ENCODE data around the gene ATP6AP1.
A peak's percentile ranks its signal among the peaks of the same experiment; 100 is the strongest.
"Not testable (repeated sequence)": the region's sequence is repeated elsewhere in the genome, so short reads cannot be mapped to it uniquely, and the experiment has no call there.

The ATP6AP1 gene

DNA sequence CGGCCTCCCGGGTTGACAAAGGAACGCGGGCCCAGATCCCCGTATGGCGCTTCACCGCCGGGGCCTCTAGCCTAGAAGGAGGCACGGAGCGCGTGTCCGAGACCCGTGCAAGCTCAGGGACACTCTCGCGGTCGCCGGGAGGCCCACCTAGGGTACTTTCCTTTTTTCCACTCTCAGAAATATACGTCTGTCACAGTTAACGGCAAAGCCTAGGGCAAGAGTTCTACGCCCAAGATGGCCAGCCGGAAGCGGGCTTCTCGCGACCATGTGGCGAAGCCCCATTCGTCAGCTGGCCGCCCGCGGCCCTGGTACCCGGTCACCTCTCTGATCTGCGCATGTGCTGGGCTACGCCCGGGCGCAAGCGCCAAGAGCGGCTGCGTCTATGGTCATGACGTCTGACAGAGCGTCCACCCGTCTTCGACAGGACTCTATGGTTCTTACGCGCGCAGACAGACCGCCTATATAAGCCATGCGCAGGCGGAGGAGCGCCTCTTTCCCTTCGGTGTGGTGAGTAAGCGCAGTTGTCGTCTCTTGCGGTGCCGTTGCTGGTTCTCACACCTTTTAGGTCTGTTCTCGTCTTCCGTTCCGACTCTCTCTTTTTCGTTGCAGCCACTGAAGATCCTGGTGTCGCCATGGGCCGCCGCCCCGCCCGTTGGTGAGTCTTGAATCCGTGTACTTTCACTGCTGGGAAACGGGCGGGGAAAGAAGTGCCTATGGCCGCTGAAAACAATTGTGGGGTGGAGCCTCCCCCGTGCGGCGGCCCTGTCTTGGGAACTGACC lies 30.4 kb upstream of the ATP6AP1 start, which contains the start of gene RPL10:
Gene RPL10 (plus strand): TSS at position 490 of the 780 bp plus-strand sequence. CDS start 143 bp downstream, at position 633.
- DNase-seq (ENCODE audit: low read depth), result peak; percentile 95
- TF ChIP-seq, protein P1, sequence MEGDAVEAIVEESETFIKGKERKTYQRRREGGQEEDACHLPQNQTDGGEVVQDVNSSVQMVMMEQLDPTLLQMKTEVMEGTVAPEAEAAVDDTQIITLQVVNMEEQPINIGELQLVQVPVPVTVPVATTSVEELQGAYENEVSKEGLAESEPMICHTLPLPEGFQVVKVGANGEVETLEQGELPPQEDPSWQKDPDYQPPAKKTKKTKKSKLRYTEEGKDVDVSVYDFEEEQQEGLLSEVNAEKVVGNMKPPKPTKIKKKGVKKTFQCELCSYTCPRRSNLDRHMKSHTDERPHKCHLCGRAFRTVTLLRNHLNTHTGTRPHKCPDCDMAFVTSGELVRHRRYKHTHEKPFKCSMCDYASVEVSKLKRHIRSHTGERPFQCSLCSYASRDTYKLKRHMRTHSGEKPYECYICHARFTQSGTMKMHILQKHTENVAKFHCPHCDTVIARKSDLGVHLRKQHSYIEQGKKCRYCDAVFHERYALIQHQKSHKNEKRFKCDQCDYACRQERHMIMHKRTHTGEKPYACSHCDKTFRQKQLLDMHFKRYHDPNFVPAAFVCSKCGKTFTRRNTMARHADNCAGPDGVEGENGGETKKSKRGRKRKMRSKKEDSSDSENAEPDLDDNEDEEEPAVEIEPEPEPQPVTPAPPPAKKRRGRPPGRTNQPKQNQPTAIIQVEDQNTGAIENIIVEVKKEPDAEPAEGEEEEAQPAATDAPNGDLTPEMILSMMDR (IDR thresholded peaks at IDR 0.05; ENCODE audit: insufficient read depth, low read depth, low read length, missing control alignments), result no peak
- H3K4me3 ChIP-seq (ENCODE audit: low read length), result peak within 1 kb of the TSS; percentile 84

DNA sequence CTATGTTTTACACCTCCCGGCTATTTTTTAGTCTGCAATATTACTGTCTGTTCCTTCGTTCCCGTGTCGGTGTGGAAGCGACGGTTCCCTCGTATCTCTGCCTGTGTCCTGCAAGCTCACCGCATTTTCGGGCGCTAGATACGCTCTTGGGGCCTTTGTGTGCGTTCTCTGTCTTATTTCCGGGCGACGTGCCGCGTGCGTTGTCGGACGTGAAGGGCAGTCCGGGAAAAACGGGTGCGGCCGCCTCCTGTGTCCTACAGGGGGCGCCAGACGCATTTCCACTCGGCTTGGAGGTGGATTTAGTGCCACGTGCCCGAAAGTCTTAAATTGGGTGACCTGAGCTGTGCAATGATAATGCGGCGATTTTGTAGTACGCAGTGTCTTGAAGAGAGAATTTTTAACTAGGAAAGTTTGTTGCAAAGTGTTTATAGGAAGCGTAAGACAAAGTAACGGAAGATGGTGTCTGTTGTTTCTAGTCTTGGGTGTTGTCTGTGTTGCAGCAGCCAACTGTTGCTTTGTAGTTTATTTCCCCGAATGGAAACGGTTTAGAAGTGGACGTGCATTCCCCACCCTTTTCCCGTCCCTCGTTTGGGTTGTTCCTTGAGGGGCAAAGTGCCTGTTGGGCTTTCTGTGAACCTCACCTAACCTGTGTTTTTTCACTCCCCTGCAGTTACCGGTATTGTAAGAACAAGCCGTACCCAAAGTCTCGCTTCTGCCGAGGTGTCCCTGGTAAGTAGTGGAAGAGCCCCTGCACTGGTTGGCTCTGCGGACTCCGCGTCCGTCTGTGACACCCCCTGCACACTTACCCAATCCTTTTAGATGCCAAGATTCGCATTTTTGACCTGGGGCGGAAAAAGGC lies 29.6 kb upstream of the ATP6AP1 start:
- peak overlapping the region; percentile 84 for H3K4me3 ChIP-seq (ENCODE audit: low read length)
- peak; percentile 70 for DNase-seq (ENCODE audit: low read depth)
- TF ChIP-seq, protein P1 (IDR thresholded peaks at IDR 0.05; ENCODE audit: insufficient read depth, low read depth, low read length, missing control alignments), result peak; percentile 71

- TF ChIP-seq, protein P1 (IDR thresholded peaks at IDR 0.05; ENCODE audit: insufficient read depth, low read depth, low read length, missing control alignments), result no peak
- H3K4me3 ChIP-seq (ENCODE audit: low read length), result peak overlapping the region; percentile 84
- no peak for DNase-seq (ENCODE audit: low read depth)
Observed at GRCh38 chrX:154399527-154400368, 28.7 kb upstream of the ATP6AP1 start.

GRCh38 chrX:154400369-154400817 lies 28.1 kb upstream of the ATP6AP1 start:
- not testable (repeated sequence) for H3K4me3 ChIP-seq (ENCODE audit: low read length); DNase-seq (ENCODE audit: low read depth)

DNA sequence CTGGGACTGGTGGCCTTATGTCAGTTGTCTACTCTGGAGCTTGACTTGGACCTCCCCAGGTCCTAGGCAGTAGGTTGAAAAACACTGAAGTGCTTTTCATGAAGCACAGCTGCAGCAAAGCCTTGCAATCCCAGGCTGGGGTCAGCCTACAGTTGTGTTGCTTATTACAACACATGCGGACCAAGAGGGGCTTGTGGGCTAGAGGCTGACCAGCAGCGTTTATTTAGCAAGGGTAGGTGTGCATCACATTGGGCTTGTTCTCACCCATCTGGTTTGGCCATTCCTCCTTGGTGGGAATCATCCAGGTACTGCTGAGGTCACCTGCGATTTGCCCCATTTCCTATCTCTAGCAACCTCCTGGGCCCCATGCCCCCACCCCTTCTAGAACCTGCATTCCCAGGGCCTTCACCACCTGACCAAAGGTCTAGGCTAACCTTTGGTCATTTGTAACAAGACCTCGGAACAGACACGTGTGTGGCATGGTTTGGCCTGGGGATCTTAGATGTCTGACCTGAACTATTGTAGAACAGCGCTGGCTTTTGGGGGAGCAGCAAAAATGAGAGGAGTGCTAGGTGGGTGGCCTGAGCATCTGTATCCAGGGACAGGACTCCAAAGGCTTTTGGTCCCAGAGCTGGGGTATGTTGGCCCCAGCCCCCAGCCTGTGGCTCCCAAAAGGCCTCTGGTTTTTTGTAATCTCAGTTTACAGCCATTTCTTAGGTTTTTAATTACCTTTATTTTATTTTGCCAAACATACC lies 27.3 kb upstream of the ATP6AP1 start:
- no peak overlapping the region for H3K4me3 ChIP-seq (ENCODE audit: low read length)
- TF ChIP-seq, protein P1 (IDR thresholded peaks at IDR 0.05; ENCODE audit: insufficient read depth, low read depth, low read length, missing control alignments), result no peak

DNA sequence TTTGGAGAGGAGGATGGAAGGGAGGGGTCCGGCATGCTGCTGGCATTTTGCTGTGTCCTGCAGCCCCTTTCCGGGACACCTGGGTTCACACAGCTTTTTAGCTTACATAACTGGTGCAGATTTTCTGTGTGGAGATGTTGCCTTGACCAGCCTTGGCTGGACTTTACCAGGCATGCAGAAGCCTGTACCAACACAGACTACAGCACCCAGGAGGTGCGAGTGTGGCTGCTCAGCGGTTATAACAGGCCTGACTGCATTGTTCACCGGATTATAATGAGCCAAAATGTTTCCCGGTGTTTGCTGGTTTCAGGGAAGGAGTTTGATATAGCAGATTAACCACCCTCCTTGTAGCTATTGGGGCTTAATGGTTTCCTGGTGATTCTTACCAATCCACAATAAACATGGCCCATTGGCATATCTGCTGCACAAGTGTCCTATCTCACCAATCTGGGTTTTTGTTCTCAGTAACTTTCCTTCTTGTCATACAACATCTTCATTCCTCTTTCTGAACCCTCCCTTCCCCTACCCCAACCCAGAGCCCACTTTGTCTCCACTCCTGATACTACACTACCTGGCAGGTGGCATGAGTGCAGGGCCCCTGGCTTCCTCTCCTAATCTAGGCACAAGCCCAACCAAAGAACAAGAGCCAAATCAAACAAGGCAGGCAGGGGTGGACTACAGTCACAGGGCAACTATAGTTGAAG lies 26.4 kb upstream of the ATP6AP1 start:
- no peak overlapping the region for H3K4me3 ChIP-seq (ENCODE audit: low read length)
- TF ChIP-seq, protein P1 (IDR thresholded peaks at IDR 0.05; ENCODE audit: insufficient read depth, low read depth, low read length, missing control alignments), result no peak
- DNase-seq (ENCODE audit: low read depth), result peak; percentile 77

More for the DNA sequence above, 27.3 kb upstream of the ATP6AP1 start:
- DNase-seq (ENCODE audit: low read depth), result peak; percentile 22

Measured in epithelial cell of esophagus (primary cell).